Hematopoietic multipotent progenitor cell treated with erythropoietin and hydrocortisone succinate and interleukin-3 and kit ligand, for 8 days (in vitro differentiated cells): ENCODE data around the gene HCFC1R1.

Experiments used
- DNase-seq: peaks from one replicate; pipeline ENCODE4 v3.0.0-alpha.2; 2015

The HCFC1R1 gene

DNA sequence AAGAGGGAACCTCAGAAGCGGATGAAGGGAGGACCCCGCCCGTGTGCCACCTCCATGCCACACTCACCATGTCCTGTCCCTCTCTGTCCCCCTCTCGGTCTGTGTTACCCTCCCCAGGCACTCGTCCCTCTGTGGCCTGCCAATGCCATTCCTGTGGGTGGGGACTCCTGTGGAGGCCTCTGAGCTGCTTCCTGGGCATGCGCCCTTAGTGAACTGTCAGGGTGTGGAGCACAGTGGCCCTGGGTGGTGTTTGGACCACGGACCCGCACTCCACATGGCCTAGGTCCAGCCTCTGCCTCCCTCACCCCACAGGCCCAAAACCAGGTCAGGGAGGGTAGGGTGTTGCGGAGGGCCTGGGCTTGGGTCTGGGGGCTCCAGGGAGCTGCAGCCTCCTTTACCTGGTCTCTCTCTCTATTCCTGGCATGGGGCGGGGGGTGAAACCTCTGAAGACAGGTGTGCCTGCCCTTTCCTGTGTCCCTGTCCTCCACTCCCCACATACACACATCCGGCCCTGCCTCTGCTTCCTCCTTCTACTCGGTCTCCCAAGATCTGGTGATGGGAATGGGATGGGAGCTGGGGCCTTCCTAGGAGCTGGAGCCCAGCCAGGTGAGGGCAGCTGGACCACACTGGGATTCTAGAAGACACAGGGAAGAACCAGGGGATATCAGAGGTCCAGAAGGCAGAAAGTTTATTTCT is 32.0 kb downstream of the HCFC1R1 start:
- no peak for DNase-seq

GRCh38 chr16:2990891-2991290 is 32.9 kb downstream of the HCFC1R1 start:
- DNase-seq: no peak

GRCh38 chr16:2988590-2989099 is 35.1 kb downstream of the HCFC1R1 start:
- no peak for DNase-seq

- DNase-seq: no peak
Observed at GRCh38 chr16:2987833-2988232, 35.9 kb downstream of the HCFC1R1 start.

GRCh38 chr16:2987286-2987685 is 36.5 kb downstream of the HCFC1R1 start:
- DNase-seq: no peak

DNA sequence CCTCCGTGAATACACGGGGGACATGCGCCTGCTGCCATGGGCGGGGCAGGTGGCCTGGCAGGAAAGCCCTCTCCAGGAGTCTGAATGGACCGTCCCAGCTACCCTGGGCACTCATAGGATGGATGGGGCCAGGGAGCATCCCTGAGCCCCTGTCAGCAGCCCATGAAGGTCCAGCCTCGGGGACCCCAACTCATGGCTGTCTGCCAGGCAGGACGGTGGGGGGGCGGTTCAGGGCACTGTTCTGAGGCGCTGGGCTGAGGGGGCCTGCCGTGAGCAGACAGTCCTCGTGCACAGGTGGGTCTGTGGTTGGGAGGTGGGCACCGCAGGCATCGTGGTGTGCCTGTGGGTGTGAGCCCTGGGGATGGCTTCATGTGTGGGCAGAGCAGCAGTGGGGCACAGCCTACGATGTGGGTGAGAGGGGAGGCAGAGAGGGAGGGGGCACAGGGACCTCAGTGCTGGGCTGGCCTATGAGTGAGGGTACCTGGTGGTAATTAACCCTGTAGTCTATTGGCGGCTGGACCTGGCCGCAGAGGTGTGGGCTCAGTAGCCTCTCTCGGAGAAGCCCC is 37.0 kb downstream of the HCFC1R1 start:
- DNase-seq: no peak

DNA sequence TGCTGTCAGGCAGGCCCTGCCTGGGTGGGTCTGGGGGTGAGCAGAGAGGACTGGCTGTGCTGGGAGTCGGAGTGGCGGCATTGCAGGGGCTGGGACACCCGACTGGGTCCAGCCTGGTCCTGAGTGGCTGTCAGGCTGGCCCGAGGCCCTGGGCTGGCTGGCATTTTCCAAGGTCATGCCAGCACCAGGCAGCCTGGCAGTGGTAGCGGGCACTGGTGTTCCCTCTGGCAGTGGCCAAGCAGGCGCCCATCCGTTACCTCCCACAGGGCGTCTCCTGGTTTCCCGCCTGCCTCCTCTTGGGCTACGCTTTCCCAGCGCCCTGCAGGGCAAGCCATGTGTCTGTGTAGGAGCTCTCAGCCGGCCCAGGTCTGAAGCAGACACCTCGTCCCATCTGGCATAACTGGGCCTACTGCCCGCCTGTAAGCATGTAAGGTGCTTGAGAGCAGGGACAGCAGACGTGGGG is 37.8 kb downstream of the HCFC1R1 start:
- no peak for DNase-seq

GRCh38 chr16:2985462-2985861 is 38.3 kb downstream of the HCFC1R1 start:
- DNase-seq: no peak

GRCh38 chr16:2983706-2984136 is 40.0 kb downstream of the HCFC1R1 start:
- DNase-seq: peak; percentile 76

DNA sequence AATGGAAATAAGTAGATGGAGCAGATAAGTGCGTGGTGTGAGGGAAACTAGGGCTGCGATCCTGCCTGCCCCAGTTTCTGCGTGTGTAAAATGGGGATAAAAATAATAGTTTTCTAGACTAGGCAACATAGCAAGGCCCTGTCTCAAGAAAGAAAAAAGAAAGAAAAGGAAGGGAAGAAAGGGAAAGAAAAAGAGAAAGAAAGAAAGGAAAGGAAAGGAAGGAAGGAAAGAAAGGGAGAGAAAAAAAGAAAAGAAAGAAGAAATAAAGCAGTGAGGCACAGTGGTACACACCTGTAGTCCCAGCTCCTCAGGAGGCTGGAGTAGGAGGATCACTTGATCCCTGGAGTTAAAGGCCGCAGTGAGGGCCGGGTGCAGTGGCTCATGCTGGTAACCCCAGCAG is 41.3 kb downstream of the HCFC1R1 start:
- DNase-seq: no peak

DNA sequence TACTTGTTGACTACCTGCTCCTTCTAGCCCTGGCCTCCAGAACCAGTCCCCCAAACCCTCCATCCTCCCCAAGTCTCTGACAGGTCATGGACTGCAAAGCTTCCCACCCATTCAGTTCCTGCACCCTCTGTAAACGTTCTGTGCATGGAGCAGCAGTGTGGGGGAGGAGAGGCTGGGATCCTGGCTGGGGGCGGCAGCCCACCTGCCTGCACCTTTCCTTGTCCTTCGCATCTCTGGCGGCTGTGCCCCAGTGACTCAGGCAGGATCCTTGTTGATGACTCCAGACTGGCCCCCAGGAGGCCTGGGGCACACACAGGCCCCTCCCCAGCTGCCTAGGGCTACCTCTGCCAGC is 41.9 kb downstream of the HCFC1R1 start:
- DNase-seq: no peak

DNA sequence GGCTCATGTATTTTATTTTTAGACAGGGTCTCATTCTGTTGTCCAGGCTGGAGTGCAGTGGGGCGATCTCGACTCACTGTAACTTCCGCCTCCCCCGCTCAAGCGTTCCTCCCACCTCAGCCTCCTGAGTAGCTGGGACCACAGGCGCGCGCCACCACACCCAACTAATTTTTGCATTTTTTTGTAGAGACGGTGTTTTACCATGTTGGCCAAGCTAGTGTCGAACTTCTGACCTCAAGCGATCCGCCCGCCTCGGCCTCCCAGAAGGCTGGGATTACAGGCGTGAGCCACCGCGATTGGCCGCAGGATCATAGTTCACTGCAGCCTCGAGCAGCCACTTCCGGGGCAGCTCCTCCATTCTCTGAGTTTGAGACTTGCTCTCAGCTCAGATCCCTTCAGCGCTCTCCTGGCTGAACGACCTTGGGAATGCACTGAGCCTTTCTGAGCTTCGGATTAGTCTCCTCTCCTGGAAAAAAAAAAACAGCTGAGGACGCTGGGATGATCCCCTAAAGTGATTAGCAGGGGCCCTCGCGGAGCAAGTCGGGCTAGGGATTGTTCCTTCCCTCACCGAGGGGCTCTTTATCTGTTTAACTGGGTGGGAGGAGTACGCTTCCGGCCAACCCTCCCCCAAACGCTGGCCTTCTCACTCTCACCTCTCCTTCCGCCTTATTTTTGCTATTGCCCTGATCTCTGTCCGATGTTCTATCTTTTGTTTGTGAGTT is 42.4 kb downstream of the HCFC1R1 start:
- DNase-seq: no peak

GRCh38 chr16:2980227-2981176 is 43.2 kb downstream of the HCFC1R1 start, which contains the start of gene PKMYT1:
TSS of gene PKMYT1 (minus strand) at chr16:2980446. CDS start at chr16:2979657, 789 bp downstream.
- peak; percentile 89 for DNase-seq

DNA sequence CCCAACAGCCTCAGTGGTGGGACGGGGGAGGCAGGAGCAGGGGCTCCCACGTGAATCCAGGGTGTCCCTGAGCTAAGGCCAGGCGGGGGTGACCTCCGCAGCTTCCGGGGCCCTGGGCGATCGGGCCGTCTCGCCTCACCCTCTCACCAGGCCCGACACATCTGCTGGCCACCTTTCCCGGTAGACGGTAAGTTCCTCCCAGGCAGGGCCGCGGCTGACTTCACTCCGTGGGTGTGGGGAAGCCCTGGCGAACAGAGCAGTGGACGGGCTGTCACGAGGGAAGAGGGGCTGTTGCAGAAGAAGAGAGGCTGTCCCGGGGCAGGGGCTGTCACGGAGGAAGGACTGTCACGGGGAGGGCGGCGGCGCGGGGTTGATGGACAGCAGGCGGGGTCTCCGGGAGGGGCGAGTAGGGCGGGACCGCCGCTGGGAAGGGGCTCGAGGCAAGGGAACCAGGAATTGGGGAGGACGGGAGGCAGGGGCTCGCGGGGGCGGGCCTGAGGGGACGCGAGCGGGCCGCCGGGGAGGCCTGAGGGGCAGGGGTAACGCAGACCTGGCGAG is 44.0 kb downstream of the HCFC1R1 start:
- DNase-seq: peak; percentile 29

DNA sequence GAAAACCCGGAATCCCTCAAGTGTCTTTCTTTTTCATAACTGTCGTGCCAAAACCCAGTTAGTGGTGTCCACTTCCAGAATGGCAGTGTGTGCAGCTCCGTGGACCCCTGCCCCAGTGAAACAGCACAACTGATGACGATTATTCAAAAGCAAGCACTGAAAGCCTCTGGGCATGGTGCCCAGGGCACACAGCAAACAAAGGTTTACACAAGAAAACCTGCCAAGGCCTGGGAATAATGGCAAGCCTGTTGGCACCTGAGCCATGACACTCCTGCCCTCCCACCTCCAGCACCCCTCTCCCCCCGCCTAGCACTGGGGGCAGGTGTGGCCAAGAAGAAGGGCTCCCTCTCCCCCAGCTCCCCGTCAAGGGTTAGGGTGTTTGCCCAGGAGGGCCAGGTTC is 46.3 kb downstream of the HCFC1R1 start:
- DNase-seq: no peak

DNA sequence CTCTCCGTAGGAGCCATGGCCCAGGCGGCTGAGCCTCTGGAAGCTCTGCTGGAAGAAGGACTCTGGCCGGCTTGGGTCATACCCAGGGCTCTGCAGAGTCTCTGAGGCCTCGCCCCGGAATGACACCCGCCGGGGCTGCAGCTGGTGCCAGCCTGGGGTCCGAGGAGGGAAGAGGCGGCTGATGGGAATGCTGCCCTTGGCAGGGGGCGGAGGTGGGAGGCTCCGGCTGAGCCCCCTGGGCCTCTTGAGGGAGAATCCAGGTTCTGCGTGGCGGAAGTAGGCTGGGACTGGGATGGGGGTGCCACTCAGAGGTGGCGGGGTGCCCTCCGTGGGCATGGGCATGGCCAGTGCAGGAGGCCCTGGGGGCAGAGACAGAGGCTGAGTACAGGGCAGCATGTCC is 47.1 kb downstream of the HCFC1R1 start:
- no peak for DNase-seq

- no peak for DNase-seq
Observed at GRCh38 chr16:2976201-2976600, 47.5 kb downstream of the HCFC1R1 start.

- DNase-seq: no peak
Observed at GRCh38 chr16:2975161-2975795, 48.5 kb downstream of the HCFC1R1 start.

- DNase-seq: no peak
Observed at GRCh38 chr16:2974319-2975056, 49.3 kb downstream of the HCFC1R1 start.

GRCh38 chr16:2973605-2974318 is 50.0 kb downstream of the HCFC1R1 start:
- no peak for DNase-seq
